ENCODE measurements around the gene PLCH1.

- no peak for TF ChIP-seq CTCF (IDR thresholded peaks at IDR 0.05)
- TF ChIP-seq ZFX (IDR thresholded peaks at IDR 0.05; ENCODE audit: borderline replicate concordance), result no peak
Measured at GRCh38 chr3:155637567-155637966, 107.3 kb downstream of the PLCH1 start.

Measured in 22Rv1 (cell line).